Measurements from ENCODE around the gene ZNF512B.
A peak's percentile ranks its signal among the peaks of the same experiment; 100 is the strongest.
"Not testable (repeated sequence)": the region's sequence is repeated elsewhere in the genome, so short reads cannot be mapped to it uniquely, and the experiment has no call there.

Gene ZNF512B

GRCh38 chr20:63969838-63970713 lies at the start of gene ZNF512B:
TSS of gene ZNF512B (minus strand) at chr20:63969930. CDS start at chr20:63967950, 1,980 bp downstream.
- no peak for DNase-seq (ENCODE audit: low read depth)

- DNase-seq (ENCODE audit: low read depth), result no peak
Measured at GRCh38 chr20:64015635-64016034, 45.9 kb upstream of the ZNF512B start.

DNA sequence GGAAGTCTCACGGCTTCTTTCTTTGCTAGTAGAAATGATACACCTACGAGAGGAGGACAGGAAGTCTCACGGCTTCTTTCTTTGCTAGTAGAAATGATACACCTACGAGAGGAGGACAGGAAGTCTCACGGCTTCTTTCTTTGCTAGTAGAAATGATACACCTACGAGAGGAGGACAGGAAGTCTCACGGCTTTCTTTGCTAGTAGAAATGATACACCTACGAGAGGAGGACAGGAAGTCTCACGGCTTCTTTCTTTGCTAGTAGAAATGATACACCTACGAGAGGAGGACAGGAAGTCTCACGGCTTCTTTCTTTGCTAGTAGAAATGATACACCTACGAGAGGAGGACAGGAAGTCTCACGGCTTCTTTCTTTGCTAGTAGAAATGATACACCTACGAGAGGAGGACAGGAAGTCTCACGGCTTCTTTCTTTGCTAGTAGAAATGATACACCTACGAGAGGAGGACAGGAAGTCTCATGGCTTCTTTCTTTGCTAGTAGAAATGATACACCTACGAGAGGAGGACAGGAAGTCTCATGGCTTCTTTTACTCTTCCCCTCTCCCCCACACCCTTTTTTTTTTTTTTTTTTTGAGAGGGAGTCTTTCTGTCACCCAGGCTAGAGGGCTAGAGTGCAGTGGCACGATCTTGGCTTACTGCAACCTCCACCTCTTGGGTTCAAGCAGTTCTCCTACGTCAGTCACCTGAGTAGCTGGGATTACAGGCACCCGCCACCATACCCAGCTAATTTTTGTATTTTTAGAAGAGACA lies 42.8 kb upstream of the ZNF512B start:
- DNase-seq (ENCODE audit: low read depth), result not testable (repeated sequence)

- DNase-seq (ENCODE audit: low read depth), result no peak
Measured at GRCh38 chr20:64011366-64011779, 41.6 kb upstream of the ZNF512B start.

DNA sequence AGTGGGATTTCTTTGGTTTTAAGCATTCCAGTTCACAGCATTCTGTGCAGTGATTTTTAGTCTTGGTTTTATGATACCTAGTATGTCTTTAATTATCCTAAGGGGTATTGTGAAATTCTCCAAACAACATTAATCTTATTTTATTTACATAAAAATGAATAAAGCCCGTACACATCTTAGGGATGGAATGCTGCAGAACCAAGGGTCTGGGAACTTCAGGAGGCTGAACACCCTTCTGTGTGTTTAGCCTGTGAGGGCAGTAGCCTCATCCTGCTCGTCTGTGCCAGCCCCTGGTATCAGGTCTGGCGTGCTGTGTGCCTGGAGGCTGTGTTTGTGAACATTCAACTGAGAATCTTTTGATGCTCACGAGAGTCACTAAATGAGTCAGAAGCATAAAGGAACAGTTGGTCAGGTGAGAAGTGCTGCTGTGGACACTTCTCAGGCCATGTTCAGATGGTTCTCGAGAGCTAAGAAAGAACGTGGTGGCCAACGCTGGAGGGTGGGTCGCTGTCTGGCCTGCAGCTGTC lies 41.0 kb upstream of the ZNF512B start:
- DNase-seq (ENCODE audit: low read depth), result no peak

GRCh38 chr20:64009811-64010387 lies 40.2 kb upstream of the ZNF512B start:
- no peak for DNase-seq (ENCODE audit: low read depth)

DNA sequence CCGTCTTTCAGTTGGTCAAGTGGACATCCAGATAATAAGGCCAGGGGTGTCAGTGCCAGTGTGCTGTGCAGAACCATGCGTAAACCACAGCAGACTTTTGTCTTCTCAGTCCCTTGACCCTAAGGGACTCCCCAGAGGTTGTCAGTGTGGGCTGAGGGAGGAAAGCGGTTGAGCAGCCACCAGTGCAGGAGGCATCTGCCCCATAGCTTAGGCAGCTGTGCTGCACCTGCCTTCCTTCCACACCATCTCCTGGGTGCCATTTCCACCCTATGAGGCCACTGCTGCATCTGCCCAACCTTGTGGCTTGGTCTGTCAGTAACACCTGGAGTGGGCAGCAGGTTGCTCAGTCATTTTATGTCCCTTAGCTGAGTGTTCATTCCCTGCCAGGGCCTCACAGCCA lies 37.2 kb upstream of the ZNF512B start:
- DNase-seq (ENCODE audit: low read depth), result no peak

DNA sequence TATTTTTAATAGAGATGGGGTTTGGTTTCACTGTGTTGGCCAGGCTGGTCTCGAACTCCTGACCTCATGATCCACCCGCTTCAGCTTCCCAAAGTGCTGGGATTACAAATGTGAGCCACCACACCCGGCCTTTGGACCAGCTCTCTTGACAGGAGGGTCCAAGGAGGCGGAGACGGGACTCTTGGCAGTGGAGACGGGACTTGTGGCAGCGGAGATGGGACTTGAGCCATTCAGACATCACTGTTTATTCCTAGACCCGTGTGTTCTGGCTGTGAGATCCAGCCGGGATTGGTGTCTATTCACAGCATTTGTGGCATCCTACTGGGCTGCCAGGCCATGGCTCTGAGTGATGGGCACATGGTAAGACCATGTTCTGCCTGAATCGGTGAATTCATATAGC lies 36.8 kb upstream of the ZNF512B start:
- DNase-seq (ENCODE audit: low read depth), result no peak

- DNase-seq (ENCODE audit: low read depth), result no peak
Measured at GRCh38 chr20:64005394-64005793, 35.7 kb upstream of the ZNF512B start.

DNA sequence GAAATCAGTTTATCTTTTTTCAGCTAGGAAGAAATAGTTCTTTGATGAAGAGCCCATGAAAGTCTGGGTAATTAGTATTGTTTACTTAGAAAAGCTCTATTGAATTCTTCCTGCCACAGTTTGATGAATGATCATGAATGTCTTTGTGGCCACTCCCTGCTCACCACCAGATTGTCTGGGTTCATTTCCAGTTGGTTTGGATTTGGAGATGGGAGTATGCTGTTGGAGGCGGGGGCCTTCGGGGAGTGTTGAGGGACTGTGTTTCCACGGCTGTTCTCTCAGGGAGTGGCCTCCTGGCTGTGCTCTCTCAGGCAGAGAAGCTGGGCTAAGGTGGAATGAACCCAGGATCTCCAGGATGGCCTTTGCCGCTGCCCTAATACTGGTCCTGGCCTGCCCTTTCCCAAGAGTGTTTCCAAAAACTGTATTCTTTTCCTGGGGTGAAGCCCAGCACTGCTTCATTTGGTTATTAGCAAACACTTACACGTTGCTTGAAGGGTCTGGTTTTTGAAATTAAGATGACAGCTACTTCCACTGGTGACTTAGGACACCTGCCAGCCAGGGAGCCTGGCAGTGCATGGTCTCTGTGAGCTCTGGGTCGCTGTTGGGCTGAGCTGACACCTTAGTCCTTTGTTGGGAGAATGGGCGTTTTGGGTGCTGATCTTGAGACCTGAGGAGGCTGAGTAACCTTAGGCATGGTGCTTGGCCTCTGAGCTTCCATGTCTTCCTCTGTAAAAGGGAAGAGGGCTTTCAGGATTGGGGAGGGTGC lies 34.4 kb upstream of the ZNF512B start:
- DNase-seq (ENCODE audit: low read depth), result no peak

DNA sequence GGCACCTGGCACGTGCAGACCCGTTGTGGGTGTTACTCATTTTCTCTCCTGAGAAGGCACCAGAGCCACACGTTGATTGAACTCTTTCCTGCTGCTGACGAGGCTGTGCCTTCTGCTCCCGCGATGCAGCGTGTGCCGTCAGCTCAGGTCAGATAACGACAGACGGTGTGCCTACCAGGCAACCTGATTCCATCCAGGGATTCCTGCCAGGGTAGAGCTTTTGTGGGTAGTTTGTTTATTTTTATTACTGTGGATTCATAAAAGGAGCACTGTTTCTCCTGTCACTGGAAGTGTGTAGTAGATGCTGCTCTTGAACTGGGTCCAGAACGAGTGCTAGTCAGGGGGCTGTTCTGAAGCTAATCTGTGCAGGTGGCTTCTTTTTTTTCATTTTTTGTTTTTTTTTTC lies 31.9 kb upstream of the ZNF512B start:
- no peak for DNase-seq (ENCODE audit: low read depth)

GRCh38 chr20:64000906-64001305 lies 31.2 kb upstream of the ZNF512B start:
- no peak for DNase-seq (ENCODE audit: low read depth)

- no peak for DNase-seq (ENCODE audit: low read depth)
Measured at GRCh38 chr20:63982937-63983336, 13.2 kb upstream of the ZNF512B start.

DNA sequence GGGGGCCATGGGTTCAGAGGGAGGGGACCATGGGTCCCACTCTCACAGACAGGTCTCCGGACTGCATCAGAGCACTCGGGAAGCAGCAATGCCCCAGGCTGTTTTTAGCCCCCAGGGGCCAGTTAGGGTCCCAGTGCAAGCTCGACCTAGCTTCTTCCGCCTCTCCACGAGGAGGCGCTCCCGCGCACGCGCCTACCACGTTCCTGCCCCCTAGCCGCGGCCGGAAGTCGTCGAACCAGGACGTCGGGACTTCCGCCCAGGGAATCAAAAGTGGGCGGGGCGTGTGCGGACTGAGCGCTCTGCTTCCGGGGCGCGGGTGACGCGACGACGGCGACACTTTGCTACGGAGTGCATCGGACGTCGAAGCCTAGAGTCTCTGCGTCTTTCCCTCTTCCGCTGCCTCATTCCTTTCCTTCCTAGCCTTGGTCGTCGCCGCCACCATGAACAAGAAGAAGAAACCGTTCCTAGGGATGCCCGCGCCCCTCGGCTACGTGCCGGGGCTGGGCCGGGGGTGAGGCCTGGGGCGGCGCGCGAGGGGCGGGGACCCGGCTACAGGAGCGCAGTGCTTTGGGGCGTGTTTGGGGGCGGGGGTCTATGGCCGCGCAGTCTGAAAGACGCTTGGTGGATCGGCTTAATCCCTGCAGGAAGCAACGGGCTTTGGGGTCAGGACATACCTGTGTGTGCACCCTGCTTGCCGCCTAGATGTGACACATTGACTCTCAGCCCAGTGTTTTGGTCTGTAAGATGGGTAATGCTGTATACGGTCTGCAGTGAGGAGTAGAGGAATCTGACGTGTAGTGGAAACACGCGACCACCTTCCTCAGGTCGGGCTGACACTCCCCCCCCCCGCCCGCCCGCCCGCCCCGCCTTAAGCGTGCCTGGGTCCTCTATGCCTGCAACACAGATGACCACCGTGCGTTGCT lies 11.3 kb upstream of the ZNF512B start, which contains the start of gene PRPF6:
TSS of gene PRPF6 (plus strand) at position 327 of the 923 bp plus-strand sequence. CDS start at position 441, 114 bp downstream.
- DNase-seq (ENCODE audit: low read depth), result peak; percentile 91

DNA sequence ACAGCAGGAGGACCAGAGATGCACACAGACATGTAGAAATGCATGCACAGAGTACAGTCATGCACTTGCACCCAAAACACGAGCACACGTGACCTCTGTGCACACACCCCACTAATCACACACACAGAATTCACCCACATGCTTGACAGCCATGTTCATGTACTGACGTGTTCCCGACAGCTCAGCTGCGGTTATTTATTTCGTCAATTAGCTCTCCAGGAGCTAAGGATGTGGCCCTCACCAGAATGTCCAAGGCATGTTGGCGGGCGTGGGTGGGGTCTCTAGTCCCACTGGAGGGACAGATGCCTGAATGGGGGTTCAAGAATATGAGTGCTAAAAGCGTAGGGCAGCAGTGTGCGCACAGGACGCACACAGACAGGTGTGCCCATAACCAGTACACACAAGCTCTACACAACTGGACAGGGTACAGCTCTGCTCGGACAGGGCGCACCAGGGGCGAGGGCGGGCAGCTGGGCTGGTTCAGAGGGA lies 10.6 kb upstream of the ZNF512B start:
- no peak for DNase-seq (ENCODE audit: low read depth)

- DNase-seq (ENCODE audit: low read depth), result peak; percentile 47
Measured at GRCh38 chr20:63979557-63980316, 10.0 kb upstream of the ZNF512B start, which contains the start of gene SAMD10. TSS of gene SAMD10 (minus strand) at chr20:63979642. CDS start at chr20:63979467, 175 bp downstream.

DNA sequence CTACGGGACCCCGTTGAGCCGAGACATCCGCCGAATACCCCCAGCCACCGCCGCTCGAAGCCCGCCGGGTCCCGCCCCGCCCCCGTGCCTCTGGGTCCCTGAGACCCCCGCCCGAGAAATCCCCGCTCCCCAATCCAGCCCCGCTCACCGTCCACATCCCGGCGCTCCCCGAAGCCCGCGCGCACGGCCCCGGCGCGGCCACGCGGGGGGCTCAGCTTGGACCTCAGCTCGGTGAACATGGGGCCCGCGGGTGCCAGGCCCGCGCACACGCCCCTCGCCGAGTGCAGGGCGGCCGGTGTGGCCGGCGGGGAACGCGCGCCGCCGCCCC lies 9.5 kb upstream of the ZNF512B start:
- no peak for DNase-seq (ENCODE audit: low read depth)

- no peak for DNase-seq (ENCODE audit: low read depth)
Measured at GRCh38 chr20:63978319-63979228, 8.8 kb upstream of the ZNF512B start.

Measured in stimulated activated CD8-positive, alpha-beta memory T cell treated with anti-CD3 and anti-CD28 coated beads, Interleukin-12 subunit alpha, Interleukin-12 subunit beta, amount 100 ng/mL, for 1 hour (primary cell).